HepG2 (cell line): ENCODE results near the gene PDE2A. TPM values are rescaled to one million over a fixed set of nuclear protein-coding genes. Genes with fewer than 3 reads are reported as not detected.

Experiments used
- ATAC-seq: fragments of 200-7000 bp; cut with Tn5 transposase; 3 replicates; pipeline ENCODE4 v1.9.1; 2020; ENCODE audit warnings: mild to moderate bottlenecking, moderate library complexity
- BruUV-seq: library from RNA; stranded (reverse); fragments of 400-500 nt; replicated peaks from 2 replicates; lab custom pipeline; 2021; lab: Mats Ljungman, UMichigan
- CTCF ChIA-PET: fragments of 300-600 bp; formaldehyde crosslinking; extraction: SDS; loops from one replicate; lab custom pipeline; 2021; ENCODE audit warnings: low total read pairs, inconsistent platforms, low intra/inter-chr PET ratio; lab: Yijun Ruan, JAX
- POLR2A ChIA-PET: fragments of 350-600 bp; sonication (Branson Sonifier 250); formaldehyde crosslinking; loops from one replicate; lab custom pipeline; 2020; ENCODE audit warnings: antibody characterized with exemption, inconsistent platforms; lab: Yijun Ruan, JAX
- DNase-seq: peaks from one replicate; pipeline ENCODE4 v3.0.0-alpha.2; 2015; ENCODE audit warnings: low spot score
- FAIRE-seq: peaks from 3 replicates; lab custom pipeline; 2011; peaks lifted over from hg19 to GRCh38; lab: Jason Lieb, UNC
- H2AFZ ChIP-seq: one replicate; pipeline ENCODE4 v1.6.1; 2011; ENCODE audit warnings: low read length, inconsistent platforms
- H3K27ac ChIP-seq: fragments of 300-600 bp; 3 replicates; pipeline ENCODE4 v1.8.0; 2011; ENCODE audit warnings: mixed run types, mild to moderate bottlenecking, mixed read lengths, low read length, inconsistent platforms; ENCODE audit not compliant: insufficient read depth; ENCODE audit errors: extremely low read length
- H3K27me3 ChIP-seq, 2 experiments: fragments of 200-600 bp in 1 of 2; 2 replicates in 1 of 2; 3 replicates in 1 of 2; pipeline versions ENCODE4 v1.6.0 to v1.8.0; 2011; ENCODE audit warnings: low read length in 2 of 2, mild to moderate bottlenecking in 2 of 2, moderate library complexity in 2 of 2, inconsistent platforms in 1 of 2; ENCODE audit not compliant: insufficient read depth in 2 of 2, control insufficient read depth in 1 of 2
- H3K36me3 ChIP-seq, 2 experiments: fragments of 200-600 bp in 1 of 2; replicated peaks in 1 of 2; 2 replicates in 1 of 2; 3 replicates in 1 of 2; pipeline versions ENCODE4 v1.5.1 to v1.8.0; 2011; ENCODE audit warnings: low read length in 2 of 2, inconsistent platforms in 1 of 2; ENCODE audit not compliant: insufficient read depth in 2 of 2, control insufficient read depth in 1 of 2
- H3K4me1 ChIP-seq: 2 replicates; pipeline ENCODE4 v1.5.1; 2012; ENCODE audit warnings: low read length, inconsistent platforms; ENCODE audit not compliant: insufficient read depth
- H3K4me2 ChIP-seq: 2 replicates; pipeline ENCODE4 v1.6.0; 2011; ENCODE audit warnings: low read depth, low read length, inconsistent platforms
- H3K4me3 ChIP-seq, 3 experiments: fragments of 200-600 bp in 1 of 3; sonication (generic), shearing (Covaris generic) in 1 of 3; replicated peaks in 1 of 3; 2 replicates each; pipeline ENCODE4 v1.5.1; 2011 to 2016; ENCODE audit warnings: low read length in 3 of 3, inconsistent platforms in 2 of 3, low read depth in 2 of 3, mild to moderate bottlenecking in 2 of 3, control low read depth in 1 of 3, mixed read lengths in 1 of 3; ENCODE audit not compliant: insufficient read depth in 1 of 3
- H3K79me2 ChIP-seq: one replicate; pipeline ENCODE4 v1.6.1; 2011; ENCODE audit warnings: low read length, inconsistent platforms; ENCODE audit not compliant: insufficient read depth
- H3K9ac ChIP-seq: 2 replicates; pipeline ENCODE4 v1.6.0; 2011; ENCODE audit warnings: mild to moderate bottlenecking, low read depth, low read length, inconsistent platforms; ENCODE audit not compliant: insufficient read depth
- H3K9me3 ChIP-seq: 2 replicates; pipeline ENCODE4 v1.5.1; 2012; ENCODE audit warnings: mild to moderate bottlenecking, low read length
- H4K20me1 ChIP-seq: 2 replicates; pipeline ENCODE4 v1.6.0; 2011; ENCODE audit warnings: inconsistent platforms, mild to moderate bottlenecking, low read length, moderate library complexity; ENCODE audit not compliant: insufficient read depth
- IKZF5 ChIP-seq: IDR thresholded peaks from 2 replicates; pipeline ENCODE4 v1.6.1; 2018; ENCODE audit warnings: missing genetic modification reagents, mild to moderate bottlenecking, missing compliant biosample characterization
- KIAA2018 ChIP-seq: sonication (generic); formaldehyde crosslinking; IDR thresholded peaks from 2 replicates; pipeline ENCODE4 v1.5.0; 2020; ENCODE audit warnings: mild to moderate bottlenecking, missing genetic modification reagents, borderline replicate concordance
- KLF6 ChIP-seq: IDR thresholded peaks from 2 replicates; pipeline ENCODE4 v1.8.0; 2016; ENCODE audit warnings: missing biosample characterization, missing genetic modification reagents
- MEIS1 ChIP-seq: sonication (generic); formaldehyde crosslinking; IDR thresholded peaks from 2 replicates; pipeline ENCODE4 v1.9.0; 2021; ENCODE audit warnings: mild to moderate bottlenecking, missing genetic modification reagents, moderate library complexity, borderline replicate concordance
- PITX1 ChIP-seq: sonication (generic); formaldehyde crosslinking; IDR thresholded peaks from 2 replicates; pipeline ENCODE4 v1.5.1; 2020; ENCODE audit warnings: mild to moderate bottlenecking, missing genetic modification reagents
- PTBP1 ChIP-seq: fragments of 200-400 bp; formaldehyde crosslinking; IDR thresholded peaks from 2 replicates; pipeline ENCODE4 v1.6.1; 2018; ENCODE audit warnings: low read length, low read depth; ENCODE audit not compliant: poor library complexity, severe bottlenecking
- TBP ChIP-seq: sonication (generic); formaldehyde crosslinking; IDR thresholded peaks from 2 replicates; pipeline ENCODE4 v1.5.0; 2020; ENCODE audit warnings: missing genetic modification reagents
- ZBTB25 ChIP-seq: IDR thresholded peaks from 2 replicates; pipeline ENCODE4 v1.6.1; 2018; ENCODE audit warnings: missing genetic modification reagents
- ZFP36L2 ChIP-seq: sonication (generic); formaldehyde crosslinking; IDR thresholded peaks from 2 replicates; pipeline ENCODE4 v1.4.0; 2020; ENCODE audit warnings: missing genetic modification reagents
- ZNF24 ChIP-seq: fragments of 450-650 bp; IDR thresholded peaks from 2 replicates; pipeline ENCODE4 v1.6.1; 2017; ENCODE audit warnings: antibody characterized with exemption, mild to moderate bottlenecking
- ZNF382 ChIP-seq: sonication (generic); formaldehyde crosslinking; IDR thresholded peaks from 2 replicates; pipeline ENCODE4 v1.5.0; 2020; ENCODE audit warnings: missing genetic modification reagents, mild to moderate bottlenecking, borderline replicate concordance
- ZNF556 ChIP-seq: sonication (generic); formaldehyde crosslinking; IDR thresholded peaks from 2 replicates; pipeline ENCODE4 v1.4.0; 2020; ENCODE audit warnings: mild to moderate bottlenecking, missing genetic modification reagents, borderline replicate concordance
- ZNF557 ChIP-seq: sonication (generic); formaldehyde crosslinking; IDR thresholded peaks from 2 replicates; pipeline ENCODE4 v1.4.0; 2020; ENCODE audit warnings: missing genetic modification reagents
- ZNF607 ChIP-seq: sonication (generic); formaldehyde crosslinking; IDR thresholded peaks from 2 replicates; pipeline ENCODE4 v1.5.1; 2020; ENCODE audit warnings: missing genetic modification reagents, mild to moderate bottlenecking, borderline replicate concordance
- WGBS: methylation state at CpG from one replicate; pipeline ENCODE4 v1.1.6; 2017; ENCODE audit warnings: low lambda C conversion rate; 5-methylcytosine and 5-hydroxymethylcytosine counted together
- in situ Hi-C: cut with HindIII; loops from 2 replicates; pipeline ENCODE4 v1.10.0; 2017; ENCODE audit warnings: low pct_unique_long_range_greater_than_20kb; ENCODE audit not compliant: extremely low pct_ligation_motif_present
- intact Hi-C: fragments of 100-400 bp; cut with micrococcal nuclease; formaldehyde crosslinking; loops from one replicate; pipeline ENCODE4 v1.10.0; 2022; ENCODE audit not compliant: unreplicated experiment
- polyA plus RNA-seq, 8 experiments: library from polyadenylated mRNA; depleted of rRNA in 3 of 8; stranded (reverse) in 7 of 8; unstranded in 1 of 8; fragments of >200 nt; fragmentation: Illumina TruSeq in 4 of 8; extraction: Trizol in 4 of 8; gene quantifications; 2 replicates each; pipeline versions ENCODE4 v1.2.1 to v1.2.3, GENCODE V29; 2011 to 2016; ENCODE audit warnings: low read depth in 4 of 8, missing spikeins in 1 of 8, mixed read lengths in 1 of 8; ENCODE audit not compliant: insufficient read depth in 1 of 8
- total RNA-seq, 5 experiments: library from RNA; depleted of rRNA; stranded (reverse); fragments of >200 nt; fragmentation: Illumina TruSeq; extraction: Trizol; gene quantifications; 2 replicates each; pipeline ENCODE4 v1.2.3, GENCODE V29; 2016; ENCODE audit warnings: low read depth in 1 of 5

Gene PDE2A
- total and polyA plus RNA-seq, 2 of the 13 experiments (the other 11 are each of a cell fraction or from before 2014, with no cell fraction given) = 3.1 TPM; not detected in 1

- POLR2A ChIA-PET = no interaction called here
- intact Hi-C loops (no loop called here), in situ Hi-C loops (no loop called here)
- no peak overlapping the region for H3K27ac ChIP-seq
- no peak overlapping the region for H3K9ac ChIP-seq
- DNase-seq = no peak
- peaks cover 12% of the 10 kb centered on the region for H3K9me3 ChIP-seq
- no peak for ATAC-seq
- no peak overlapping the region for H3K4me3 ChIP-seq
- H3K36me3 ChIP-seq = no peaks in the 10 kb centered on the region
- peaks cover 1 to 28% of the 10 kb centered on the region in 2 experiments for H3K27me3 ChIP-seq
- no peaks in the 10 kb centered on the region for H3K79me2 ChIP-seq
- BruUV-seq = no TSS peak
- no peaks in the 10 kb centered on the region for H3K4me1 ChIP-seq
- WGBS = 28% methylated on average over 3 of the region's 8 CpGs
- CTCF ChIA-PET = no interaction called here
- no peaks in the 10 kb centered on the region for H4K20me1 ChIP-seq
- TF ChIP-seq ZNF24 = no peak
- TF ChIP-seq ZBTB25 (CRISPR knock-in tag) = no peak
- no peak for TF ChIP-seq PTBP1
- no peak for TF ChIP-seq IKZF5
- no peak for TF ChIP-seq KIAA2018 (CRISPR knock-in tag)
- no peak for TF ChIP-seq ZNF557 (CRISPR knock-in tag)
- no peak for TF ChIP-seq MEIS1 (CRISPR knock-in tag)
- TF ChIP-seq ZNF382 (CRISPR knock-in tag) = no peak
- no peak for TF ChIP-seq ZNF556 (CRISPR knock-in tag)
- TF ChIP-seq TBP (CRISPR knock-in tag) = no peak
- no peak for TF ChIP-seq KLF6
- no peak for TF ChIP-seq ZFP36L2
- no peak for TF ChIP-seq PITX1 (CRISPR knock-in tag)
- no peak for TF ChIP-seq ZNF607 (CRISPR knock-in tag)
- no peak overlapping the region for H3K4me2 ChIP-seq
- no peak for FAIRE-seq
- H2AFZ ChIP-seq = no peak overlapping the region
Measured at GRCh38 chr11:72669527-72669926, 4.7 kb downstream of the PDE2A start.
